LNCaP clone FGC (cell line): ENCODE data around the gene NKAIN2.

Source experiments
- DNase-seq: peaks from one replicate; pipeline ENCODE4 v3.0.0-alpha.2; 2011; ENCODE audit warnings: low read depth
- H3K4me3 ChIP-seq: 2 replicates; pipeline ENCODE4 v1.5.1; 2011; ENCODE audit warnings: mild to moderate bottlenecking, low read depth, low read length, control low read depth
- TF ChIP-seq, protein P1 (sequence below): IDR thresholded peaks from 2 replicates; pipeline ENCODE4 v1.5.1; 2012; ENCODE audit warnings: mild to moderate bottlenecking; ENCODE audit not compliant: control insufficient read depth, insufficient read depth; ENCODE audit errors: extremely low read depth

The NKAIN2 gene

DNA sequence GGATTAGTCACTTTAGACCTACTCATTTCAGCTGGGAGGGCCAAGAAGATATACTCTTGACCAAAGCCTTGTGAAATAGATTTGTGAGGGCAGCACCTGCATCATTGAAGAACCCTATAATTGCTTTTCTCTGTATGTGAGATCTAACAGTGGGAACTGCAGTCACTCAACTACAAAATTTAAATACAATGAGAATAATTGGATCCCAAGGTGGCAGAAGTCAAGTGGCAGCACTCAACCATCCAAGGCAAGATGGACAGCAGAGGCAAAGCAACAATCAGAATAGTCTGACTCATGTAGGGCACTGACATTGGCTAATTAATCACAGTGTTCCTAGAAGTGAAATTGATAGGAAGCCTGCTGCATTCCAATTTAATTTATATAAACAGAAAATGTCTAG lies 8.9 kb upstream of the NKAIN2 start:
- TF ChIP-seq, protein P1, sequence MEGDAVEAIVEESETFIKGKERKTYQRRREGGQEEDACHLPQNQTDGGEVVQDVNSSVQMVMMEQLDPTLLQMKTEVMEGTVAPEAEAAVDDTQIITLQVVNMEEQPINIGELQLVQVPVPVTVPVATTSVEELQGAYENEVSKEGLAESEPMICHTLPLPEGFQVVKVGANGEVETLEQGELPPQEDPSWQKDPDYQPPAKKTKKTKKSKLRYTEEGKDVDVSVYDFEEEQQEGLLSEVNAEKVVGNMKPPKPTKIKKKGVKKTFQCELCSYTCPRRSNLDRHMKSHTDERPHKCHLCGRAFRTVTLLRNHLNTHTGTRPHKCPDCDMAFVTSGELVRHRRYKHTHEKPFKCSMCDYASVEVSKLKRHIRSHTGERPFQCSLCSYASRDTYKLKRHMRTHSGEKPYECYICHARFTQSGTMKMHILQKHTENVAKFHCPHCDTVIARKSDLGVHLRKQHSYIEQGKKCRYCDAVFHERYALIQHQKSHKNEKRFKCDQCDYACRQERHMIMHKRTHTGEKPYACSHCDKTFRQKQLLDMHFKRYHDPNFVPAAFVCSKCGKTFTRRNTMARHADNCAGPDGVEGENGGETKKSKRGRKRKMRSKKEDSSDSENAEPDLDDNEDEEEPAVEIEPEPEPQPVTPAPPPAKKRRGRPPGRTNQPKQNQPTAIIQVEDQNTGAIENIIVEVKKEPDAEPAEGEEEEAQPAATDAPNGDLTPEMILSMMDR = no peak
- H3K4me3 ChIP-seq = no peak overlapping the region
- no peak for DNase-seq

DNA sequence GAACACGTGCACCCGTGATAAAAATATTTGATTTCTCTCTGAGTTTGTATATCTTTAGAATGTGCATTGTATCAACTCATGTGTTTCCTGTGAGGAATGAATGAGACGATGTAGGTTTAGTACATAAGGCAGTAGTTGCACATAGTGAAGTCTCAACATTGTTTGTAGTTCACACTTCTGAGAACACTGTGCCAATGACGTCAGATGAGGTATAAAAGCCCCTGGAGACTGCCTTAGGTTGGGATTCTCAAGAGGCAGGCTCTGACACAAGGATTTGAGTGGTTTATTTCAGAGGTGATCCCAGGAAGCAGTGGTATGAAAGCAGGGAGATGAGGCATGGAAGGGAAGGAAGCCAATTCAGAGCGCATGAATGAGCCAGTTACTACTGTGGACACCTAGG lies 2.6 kb upstream of the NKAIN2 start:
- H3K4me3 ChIP-seq = no peak overlapping the region
- no peak for DNase-seq
- TF ChIP-seq, protein P1 = no peak

GRCh38 chr6:123802351-123802696 lies 1.3 kb upstream of the NKAIN2 start:
- no peak overlapping the region for H3K4me3 ChIP-seq
- TF ChIP-seq, protein P1 = no peak
- no peak for DNase-seq

GRCh38 chr6:123802697-123803503 lies 765 bp upstream of the NKAIN2 start:
- no peak overlapping the region for H3K4me3 ChIP-seq
- DNase-seq = peak; percentile 26

GRCh38 chr6:123804014-123804786 lies 535 bp downstream of the NKAIN2 start:
- no peak overlapping the region for H3K4me3 ChIP-seq
- DNase-seq = no peak
- TF ChIP-seq, protein P1 = no peak

More at GRCh38 chr6:123802697-123803503, 765 bp upstream of the NKAIN2 start:
- TF ChIP-seq, protein P1 = peak; percentile 93

- no peak for DNase-seq
- H3K4me3 ChIP-seq = no peak overlapping the region
- TF ChIP-seq, protein P1 = no peak
These were observed 1.3 kb downstream of the NKAIN2 start for GRCh38 chr6:123804787-123805540.
